Adipose tissue (tissue), 3 donors: ENCODE results near the gene NELFCD. TPM values are rescaled to one million over a fixed set of nuclear protein-coding genes. Genes with fewer than 3 reads are reported as not detected.

Experiments
- polyA plus RNA-seq, 3 donors: library from polyadenylated mRNA; stranded (reverse); fragments of 200-250 nt; gene quantifications; one replicate each; pipeline ENCODE4 v1.2.3, GENCODE V29; 2013
- donor health status: healthy with polysubstance abuse.
- donor health status: Bipolar disorder and iron deficiency.
- donor health status: healthy.

Gene NELFCD
- polyA plus RNA-seq, 3 donors: 27.8 to 42.7 (median 40.0) TPM

Other genes starting within 250 kb of the NELFCD start
- gene GNAS-AS1, start 130.4 kb upstream of the NELFCD start, polyA plus RNA-seq: under 1 TPM; 0.12 to 0.60 (median 0.34) TPM
- 100 to 1,000 TPM; 496 to 977 (median 949) TPM for gene GNAS, start 128.5 kb upstream of the NELFCD start, polyA plus RNA-seq
- gene CTSZ, start 26.0 kb downstream of the NELFCD start, polyA plus RNA-seq: 100 to 1,000 TPM in 2 of 3 donors, 10 to 100 TPM in 1; 62.8 to 212 (median 149) TPM
- under 1 TPM; 0.10 to 0.34 (median 0.10) TPM for gene TUBB1, start 38.2 kb downstream of the NELFCD start, polyA plus RNA-seq
- gene ATP5F1E, start 51.1 kb downstream of the NELFCD start, polyA plus RNA-seq: 10 to 100 TPM; 21.7 to 84.9 (median 77.4) TPM
- gene PRELID3B, start 61.5 kb downstream of the NELFCD start, polyA plus RNA-seq: 10 to 100 TPM; 16.3 to 34.1 (median 25.4) TPM
- under 1 TPM; 0.18 to 0.24 (median 0.22) TPM for gene ZNF831, start 182.6 kb downstream of the NELFCD start, polyA plus RNA-seq